ENCODE measurements around the gene SMIM44.

DNA sequence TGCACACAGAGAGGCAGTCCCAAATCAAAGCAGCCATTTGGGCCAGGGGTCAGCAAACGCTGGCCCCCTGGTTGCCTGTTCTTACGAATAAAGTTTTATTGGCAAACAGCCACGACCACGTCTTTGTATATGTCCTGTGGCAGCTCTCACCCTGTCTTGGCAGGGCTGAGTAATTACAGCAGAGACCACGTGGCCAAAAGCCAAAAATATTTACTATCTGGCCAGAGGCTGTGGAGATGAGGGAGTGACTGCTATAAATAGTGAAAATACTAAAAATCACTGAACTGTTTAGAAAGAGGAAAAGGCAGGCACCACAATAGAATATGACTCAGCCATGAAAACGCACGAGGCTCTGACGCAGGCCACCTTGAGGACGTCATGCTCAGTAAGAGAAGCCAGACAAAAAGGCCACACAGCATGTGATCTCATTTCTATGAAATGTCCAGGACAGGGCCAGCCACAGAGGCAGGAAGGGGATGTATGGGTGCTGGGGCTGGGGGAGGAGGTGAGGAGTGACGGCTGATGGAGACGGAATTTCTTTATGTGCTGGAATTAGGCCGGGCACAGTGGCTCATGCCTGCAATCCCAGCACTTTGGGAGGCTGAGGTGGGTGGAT, 32.3 kb downstream of the SMIM44 start:
- TF ChIP-seq, protein P1, sequence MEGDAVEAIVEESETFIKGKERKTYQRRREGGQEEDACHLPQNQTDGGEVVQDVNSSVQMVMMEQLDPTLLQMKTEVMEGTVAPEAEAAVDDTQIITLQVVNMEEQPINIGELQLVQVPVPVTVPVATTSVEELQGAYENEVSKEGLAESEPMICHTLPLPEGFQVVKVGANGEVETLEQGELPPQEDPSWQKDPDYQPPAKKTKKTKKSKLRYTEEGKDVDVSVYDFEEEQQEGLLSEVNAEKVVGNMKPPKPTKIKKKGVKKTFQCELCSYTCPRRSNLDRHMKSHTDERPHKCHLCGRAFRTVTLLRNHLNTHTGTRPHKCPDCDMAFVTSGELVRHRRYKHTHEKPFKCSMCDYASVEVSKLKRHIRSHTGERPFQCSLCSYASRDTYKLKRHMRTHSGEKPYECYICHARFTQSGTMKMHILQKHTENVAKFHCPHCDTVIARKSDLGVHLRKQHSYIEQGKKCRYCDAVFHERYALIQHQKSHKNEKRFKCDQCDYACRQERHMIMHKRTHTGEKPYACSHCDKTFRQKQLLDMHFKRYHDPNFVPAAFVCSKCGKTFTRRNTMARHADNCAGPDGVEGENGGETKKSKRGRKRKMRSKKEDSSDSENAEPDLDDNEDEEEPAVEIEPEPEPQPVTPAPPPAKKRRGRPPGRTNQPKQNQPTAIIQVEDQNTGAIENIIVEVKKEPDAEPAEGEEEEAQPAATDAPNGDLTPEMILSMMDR (IDR thresholded peaks at IDR 0.05; ENCODE audit: insufficient read depth, low read length, poor library complexity, severe bottlenecking) = no peak
- TF ChIP-seq EZH2phosphoT487 (conservative IDR thresholded peaks at IDR 0.05; ENCODE audit: low read length) = no peak
